ENCODE measurements around the gene DISP3.

DNA sequence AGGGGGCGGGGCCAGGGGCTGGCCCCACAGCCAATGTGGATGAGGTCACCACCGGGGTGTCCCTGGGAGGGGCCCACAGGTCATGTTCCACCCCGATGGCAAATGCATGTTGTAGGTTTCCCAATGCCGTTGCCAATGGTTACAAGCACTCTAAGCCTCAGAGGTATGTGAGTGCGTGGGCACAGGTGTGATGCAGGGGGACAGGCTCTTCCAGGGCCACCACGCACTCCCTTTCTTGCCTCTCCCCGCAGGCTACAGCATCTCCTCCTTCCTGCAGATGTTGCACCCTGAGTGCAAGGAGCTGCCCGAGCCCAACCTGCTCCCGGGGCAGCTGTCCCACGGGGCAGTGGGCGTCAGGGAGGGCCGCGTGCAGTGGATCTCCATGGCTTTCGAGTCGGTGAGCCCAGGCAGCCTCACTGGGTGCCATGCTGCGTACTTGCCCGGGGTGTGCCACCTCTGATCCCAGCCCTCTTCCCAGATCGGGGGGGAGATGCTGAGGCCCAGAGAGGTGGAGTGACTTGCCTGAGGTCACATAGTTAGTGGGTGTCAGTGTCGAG lies 52.4 kb downstream of the DISP3 start:
- TF ChIP-seq, protein P1, sequence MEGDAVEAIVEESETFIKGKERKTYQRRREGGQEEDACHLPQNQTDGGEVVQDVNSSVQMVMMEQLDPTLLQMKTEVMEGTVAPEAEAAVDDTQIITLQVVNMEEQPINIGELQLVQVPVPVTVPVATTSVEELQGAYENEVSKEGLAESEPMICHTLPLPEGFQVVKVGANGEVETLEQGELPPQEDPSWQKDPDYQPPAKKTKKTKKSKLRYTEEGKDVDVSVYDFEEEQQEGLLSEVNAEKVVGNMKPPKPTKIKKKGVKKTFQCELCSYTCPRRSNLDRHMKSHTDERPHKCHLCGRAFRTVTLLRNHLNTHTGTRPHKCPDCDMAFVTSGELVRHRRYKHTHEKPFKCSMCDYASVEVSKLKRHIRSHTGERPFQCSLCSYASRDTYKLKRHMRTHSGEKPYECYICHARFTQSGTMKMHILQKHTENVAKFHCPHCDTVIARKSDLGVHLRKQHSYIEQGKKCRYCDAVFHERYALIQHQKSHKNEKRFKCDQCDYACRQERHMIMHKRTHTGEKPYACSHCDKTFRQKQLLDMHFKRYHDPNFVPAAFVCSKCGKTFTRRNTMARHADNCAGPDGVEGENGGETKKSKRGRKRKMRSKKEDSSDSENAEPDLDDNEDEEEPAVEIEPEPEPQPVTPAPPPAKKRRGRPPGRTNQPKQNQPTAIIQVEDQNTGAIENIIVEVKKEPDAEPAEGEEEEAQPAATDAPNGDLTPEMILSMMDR (IDR thresholded peaks at IDR 0.05; ENCODE audit: low read depth, low read length, poor library complexity, severe bottlenecking), result no peak
- TF ChIP-seq EZH2phosphoT487 (IDR thresholded peaks at IDR 0.05; ENCODE audit: borderline replicate concordance, low read length), result no peak

All from DOHH2 (cell line).